Activated naive CD8-positive, alpha-beta T cell treated with anti-CD3 and anti-CD28 coated beads, Interleukin-2, amount 10 ng/mL, durations not matched to agents 7 days and 5 days (primary cell): ENCODE results near the gene EVI5. TPM values are rescaled to one million over a fixed set of nuclear protein-coding genes. Genes with fewer than 3 reads are reported as not detected.
A peak's percentile ranks its signal among the peaks of the same experiment; 100 is the strongest.
"Not testable (repeated sequence)": the region's sequence is repeated elsewhere in the genome, so short reads cannot be mapped to it uniquely, and the experiment has no call there.

Source experiments
- ATAC-seq: fragments of 150-1000 bp; cut with Tn5 transposase; one replicate; pipeline ENCODE4 v1.10.0; 2021; ENCODE audit warnings: low read depth, moderate library complexity
- POLR2A ChIA-PET: fragments of 350-600 bp; sonication (Branson Sonifier 250); formaldehyde crosslinking; loops from one replicate; lab custom pipeline; 2021; ENCODE audit warnings: antibody characterized with exemption; lab: Charles Lee
- DNase-seq: peaks from one replicate; pipeline ENCODE4 v3.0.0; 2021
- H3K27ac Mint-ChIP-seq: one replicate; pipeline ENCODE4 v1.8.0; 2022; ENCODE audit warnings: mild to moderate bottlenecking, mixed read lengths
- H3K27me3 Mint-ChIP-seq: one replicate; pipeline ENCODE4 v1.8.0; 2022; ENCODE audit warnings: mild to moderate bottlenecking, moderate library complexity, mixed read lengths
- H3K36me3 Mint-ChIP-seq: one replicate; pipeline ENCODE4 v1.8.0; 2021; ENCODE audit warnings: mild to moderate bottlenecking, mixed read lengths
- H3K4me1 Mint-ChIP-seq: one replicate; pipeline ENCODE4 v1.8.0; 2021; ENCODE audit warnings: mixed read lengths
- H3K4me3 Mint-ChIP-seq: one replicate; pipeline ENCODE4 v1.8.0; 2022; ENCODE audit warnings: mild to moderate bottlenecking, moderate library complexity, mixed read lengths
- H3K9me3 Mint-ChIP-seq: one replicate; pipeline ENCODE4 v1.8.0; 2021; ENCODE audit warnings: mixed read lengths
- total RNA-seq, 2 experiments: library from RNA; stranded (reverse); gene quantifications; one replicate each; pipeline ENCODE4 v1.2.3, GENCODE V29; 2021

The EVI5 gene
- total RNA-seq, 2 experiments from 2014 or later: 0.23 to 1.2 TPM

DNA sequence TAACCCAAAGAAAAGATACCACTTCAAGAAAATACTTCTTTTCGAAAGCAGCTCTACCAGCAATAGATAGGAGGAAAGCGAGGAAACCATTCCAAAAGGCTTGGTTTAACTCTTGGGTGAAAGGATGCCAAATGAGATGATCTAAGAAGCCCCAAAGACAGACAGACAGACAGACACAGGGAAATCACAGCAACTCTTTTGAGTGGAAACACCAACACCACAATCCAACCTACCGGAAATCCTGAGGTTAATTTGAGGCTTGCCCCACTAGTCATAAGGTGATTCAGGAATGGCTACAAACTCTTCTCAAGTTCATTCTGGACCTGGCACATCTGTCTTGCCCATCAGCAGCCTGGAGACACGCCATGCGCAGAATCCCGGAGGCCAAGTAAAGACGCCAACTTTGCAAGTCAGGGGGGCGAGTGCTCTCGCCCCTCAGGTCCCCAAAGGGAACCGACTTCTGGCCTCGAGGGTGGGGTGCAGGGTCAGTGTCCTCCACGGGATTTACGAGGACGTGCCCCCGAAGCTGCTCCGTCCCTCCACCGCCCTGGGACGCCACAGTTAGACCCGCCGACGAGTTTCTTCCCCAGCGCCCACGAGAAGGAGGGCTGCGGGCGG, 778 bp downstream of the EVI5 start:
- peak; percentile 40 for ATAC-seq

DNA sequence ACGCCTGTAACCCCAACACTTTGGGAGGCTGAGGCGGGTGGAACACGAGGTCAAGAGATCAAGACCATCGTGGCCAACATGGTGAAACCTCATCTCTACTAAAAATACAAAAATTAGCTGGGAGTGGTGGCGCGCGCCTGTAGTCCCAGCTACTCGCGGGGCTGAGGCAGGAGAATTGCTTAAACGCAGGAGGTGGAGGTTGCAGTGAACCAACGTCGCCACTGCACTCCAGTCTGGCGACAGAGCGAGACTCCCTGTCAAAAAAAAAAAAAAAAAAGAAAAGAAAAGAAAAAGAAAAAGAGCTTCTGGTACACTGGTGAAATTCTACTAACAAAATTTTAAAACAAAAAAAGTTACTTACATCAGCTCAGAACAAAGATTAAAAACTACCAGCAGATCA, 1.4 kb downstream of the EVI5 start:
- Mint-ChIP-seq H3K27me3 (peaks cover 86% of the 10 kb centered on the region), H3K4me1 (peaks cover 14% of the 10 kb centered on the region)
- not testable (repeated sequence) for ATAC-seq, H3K36me3 Mint-ChIP-seq, H3K27ac Mint-ChIP-seq, DNase-seq, H3K4me3 Mint-ChIP-seq, H3K9me3 Mint-ChIP-seq
- POLR2A ChIA-PET: interaction anchor here (0.7 kb wide), 1 partner anchor 832 kb away, joined by 3 read pairs; no protein-coding TSS in a partner anchor

More for the DNA sequence above, 778 bp downstream of the EVI5 start:
- Mint-ChIP-seq H3K27ac (no peak overlapping the region), H3K27me3 (peaks cover 85% of the 10 kb centered on the region), H3K4me1 (peaks cover 14% of the 10 kb centered on the region), H3K9me3 (no peaks in the 10 kb centered on the region), H3K36me3 (no peaks in the 10 kb centered on the region), H3K4me3 (peak overlapping the region; percentile 33)
- peak; percentile 41 for DNase-seq
- POLR2A ChIA-PET: interaction anchor here (0.7 kb wide), 1 partner anchor 832 kb away, joined by 3 read pairs; no protein-coding TSS in a partner anchor

DNA sequence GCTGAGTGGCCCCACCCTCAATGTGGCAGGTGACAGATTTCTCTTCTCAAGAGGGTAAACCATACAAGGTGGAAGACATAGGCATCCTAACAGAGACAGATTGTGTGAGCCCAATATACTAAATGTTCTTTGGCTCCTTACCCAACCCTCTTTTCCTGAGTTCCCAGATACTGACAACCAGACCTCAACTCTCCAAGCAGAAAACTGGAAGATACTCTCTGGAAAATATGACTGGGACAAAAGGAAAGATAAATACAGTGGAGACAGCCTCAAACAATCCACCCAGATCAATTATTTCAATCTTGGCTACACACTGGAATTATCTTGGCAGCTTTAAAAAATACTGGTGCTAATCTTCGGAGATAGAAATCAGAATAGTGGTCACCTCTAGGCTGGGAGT, 6.5 kb downstream of the EVI5 start:
- Mint-ChIP-seq H3K36me3 (no peaks in the 10 kb centered on the region), H3K9me3 (no peaks in the 10 kb centered on the region), H3K27ac (no peak overlapping the region), H3K27me3 (peaks cover 80% of the 10 kb centered on the region), H3K4me3 (no peak overlapping the region), H3K4me1 (peaks cover 3% of the 10 kb centered on the region)
- DNase-seq: no peak
- POLR2A ChIA-PET: no interaction called here
- ATAC-seq: no peak

DNA sequence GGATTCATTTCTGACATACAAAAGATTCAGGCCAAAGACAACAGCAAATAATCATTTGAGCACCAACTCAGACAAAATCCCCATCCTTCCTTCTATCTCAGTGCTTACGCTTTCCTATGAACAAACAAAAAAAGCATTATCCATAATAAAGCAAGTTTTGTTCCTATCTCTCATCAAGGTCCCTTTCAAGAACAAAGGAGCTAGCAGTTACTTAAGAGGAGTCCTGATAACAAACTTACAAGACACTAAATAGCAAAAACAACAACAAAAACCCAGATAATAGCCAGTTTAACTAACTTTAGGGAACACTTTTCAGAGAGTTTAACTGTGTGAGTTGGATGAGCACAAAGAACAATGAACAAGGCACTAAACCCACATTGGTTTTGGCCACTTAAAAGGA, 10.5 kb downstream of the EVI5 start:
- Mint-ChIP-seq H3K9me3 (peaks cover 3% of the 10 kb centered on the region), H3K4me3 (no peak overlapping the region), H3K4me1 (no peaks in the 10 kb centered on the region), H3K36me3 (no peaks in the 10 kb centered on the region), H3K27me3 (peaks cover 60% of the 10 kb centered on the region), H3K27ac (no peak overlapping the region)
- ATAC-seq: no peak
- POLR2A ChIA-PET: no interaction called here
- no peak for DNase-seq

DNA sequence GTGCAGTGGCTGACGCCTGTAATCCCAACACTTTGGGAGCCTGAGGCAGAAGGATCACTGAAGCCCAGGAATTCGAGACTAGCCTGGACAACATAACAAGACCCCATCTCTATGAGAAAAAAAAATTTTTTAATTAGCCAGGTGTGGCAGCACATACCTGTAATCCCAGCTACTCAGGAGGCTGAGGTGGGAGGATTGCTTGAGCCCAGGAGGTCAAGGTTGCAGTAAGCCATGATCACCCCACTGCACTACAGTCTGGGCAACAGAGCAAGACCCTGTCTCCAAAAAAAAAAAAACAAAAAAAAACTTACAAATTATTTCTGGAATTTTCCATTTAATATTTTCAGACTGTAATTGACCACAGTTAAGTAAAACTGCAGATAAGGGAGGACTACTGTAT, 11.2 kb downstream of the EVI5 start:
- ATAC-seq, H3K4me1 Mint-ChIP-seq, POLR2A ChIA-PET, DNase-seq, H3K27ac Mint-ChIP-seq, H3K36me3 Mint-ChIP-seq, H3K4me3 Mint-ChIP-seq, H3K9me3 Mint-ChIP-seq: not testable (repeated sequence)
- H3K27me3 Mint-ChIP-seq: peaks cover 55% of the 10 kb centered on the region

DNA sequence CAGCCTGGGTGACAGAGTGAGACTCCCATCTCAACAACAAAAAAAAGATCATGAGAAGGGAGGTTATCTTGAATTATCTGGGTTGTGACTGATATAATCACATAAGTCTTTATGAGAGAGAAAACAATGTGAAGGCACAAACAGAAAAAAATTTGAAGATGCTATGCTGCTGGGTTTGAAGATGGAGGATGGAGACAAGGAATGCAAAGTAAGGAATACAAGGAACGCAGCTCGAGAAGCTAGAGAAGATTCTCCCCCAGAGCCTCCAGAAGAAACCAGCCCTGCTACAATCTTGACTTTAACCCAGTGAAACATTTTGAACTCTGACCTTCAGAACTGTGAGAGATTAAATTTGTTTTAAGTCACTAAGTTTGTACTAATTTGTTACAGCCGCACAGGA, 15.1 kb downstream of the EVI5 start:
- ATAC-seq (no peak), DNase-seq (no peak)
- Mint-ChIP-seq H3K36me3 (peaks cover 1% of the 10 kb centered on the region), H3K4me3 (no peak overlapping the region), H3K9me3 (peaks cover 9% of the 10 kb centered on the region), H3K27ac (no peak overlapping the region), H3K4me1 (no peaks in the 10 kb centered on the region), H3K27me3 (peaks cover 43% of the 10 kb centered on the region)
- POLR2A ChIA-PET: no interaction called here

DNA sequence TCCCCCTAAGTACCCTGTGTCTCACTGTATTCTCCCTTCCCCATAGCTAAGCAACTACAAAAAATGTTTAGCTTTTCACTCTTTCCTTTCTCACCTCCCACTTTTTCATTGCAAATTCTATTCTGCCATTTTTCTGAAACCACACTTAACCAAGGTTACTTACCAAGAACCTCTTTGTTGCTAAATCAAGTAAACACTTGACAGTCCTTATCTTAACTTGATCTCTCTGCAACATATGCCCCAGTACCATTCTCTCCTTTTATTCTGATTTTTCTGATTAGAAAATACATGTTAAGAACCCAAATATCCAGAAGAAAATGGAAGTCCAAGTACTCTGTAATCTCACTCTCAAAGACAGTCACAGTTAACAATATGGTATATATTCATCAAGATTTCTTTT, 16.0 kb downstream of the EVI5 start:
- H3K4me3 Mint-ChIP-seq: no peak overlapping the region
- H3K36me3 Mint-ChIP-seq: peaks cover 1% of the 10 kb centered on the region
- H3K27ac Mint-ChIP-seq: no peak overlapping the region
- no peaks in the 10 kb centered on the region for H3K4me1 Mint-ChIP-seq
- DNase-seq (no peak), ATAC-seq (no peak)
- peaks cover 9% of the 10 kb centered on the region for H3K9me3 Mint-ChIP-seq
- peaks cover 39% of the 10 kb centered on the region for H3K27me3 Mint-ChIP-seq
- POLR2A ChIA-PET: no interaction called here

DNA sequence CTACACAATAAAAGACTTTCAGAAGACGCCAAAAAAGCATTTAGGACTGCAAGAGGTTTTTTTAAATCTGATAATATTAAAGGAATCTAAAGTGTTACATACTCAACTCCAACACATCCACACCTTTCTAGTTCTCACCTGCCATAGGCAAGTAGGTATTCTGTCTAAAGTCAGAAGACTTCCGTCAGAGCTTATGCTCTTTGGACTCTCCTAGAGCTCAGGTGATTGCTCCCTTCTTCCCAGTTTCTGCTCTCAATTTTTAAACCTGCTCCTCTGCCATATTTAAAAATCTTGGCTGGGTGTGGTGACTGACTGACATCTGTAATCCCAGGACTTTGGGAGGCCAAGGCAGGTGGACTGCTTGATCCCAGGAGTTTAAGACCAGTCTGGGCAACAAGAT, 16.6 kb downstream of the EVI5 start:
- no peaks in the 10 kb centered on the region for H3K4me1 Mint-ChIP-seq
- POLR2A ChIA-PET: no interaction called here
- no peak overlapping the region for H3K4me3 Mint-ChIP-seq
- peaks cover 9% of the 10 kb centered on the region for H3K9me3 Mint-ChIP-seq
- no peak for ATAC-seq
- H3K36me3 Mint-ChIP-seq: peaks cover 1% of the 10 kb centered on the region
- no peak for DNase-seq
- no peak overlapping the region for H3K27ac Mint-ChIP-seq
- H3K27me3 Mint-ChIP-seq: peaks cover 36% of the 10 kb centered on the region

DNA sequence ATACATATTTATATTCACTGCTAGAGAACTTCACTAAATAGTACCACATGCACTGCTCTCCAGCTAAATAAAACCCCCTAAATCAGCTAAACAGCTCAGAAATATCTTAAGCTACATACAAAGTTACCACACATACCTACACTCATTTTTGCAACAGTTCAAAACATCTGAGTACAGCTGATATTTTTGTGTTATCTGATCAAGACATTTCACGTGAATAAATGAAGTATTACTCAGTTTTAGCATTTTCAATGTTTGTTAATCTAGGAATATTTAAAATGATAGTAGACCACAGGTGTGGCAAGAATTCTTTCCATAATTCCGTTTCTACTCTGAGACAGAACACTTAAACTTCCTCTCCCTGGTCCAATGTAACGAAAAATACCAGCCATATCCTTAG, 20.8 kb downstream of the EVI5 start:
- Mint-ChIP-seq H3K36me3 (peaks cover 1% of the 10 kb centered on the region), H3K9me3 (peaks cover 4% of the 10 kb centered on the region), H3K27ac (no peak overlapping the region), H3K27me3 (peaks cover 27% of the 10 kb centered on the region), H3K4me3 (no peak overlapping the region), H3K4me1 (no peaks in the 10 kb centered on the region)
- POLR2A ChIA-PET: no interaction called here
- DNase-seq (no peak), ATAC-seq (no peak)

DNA sequence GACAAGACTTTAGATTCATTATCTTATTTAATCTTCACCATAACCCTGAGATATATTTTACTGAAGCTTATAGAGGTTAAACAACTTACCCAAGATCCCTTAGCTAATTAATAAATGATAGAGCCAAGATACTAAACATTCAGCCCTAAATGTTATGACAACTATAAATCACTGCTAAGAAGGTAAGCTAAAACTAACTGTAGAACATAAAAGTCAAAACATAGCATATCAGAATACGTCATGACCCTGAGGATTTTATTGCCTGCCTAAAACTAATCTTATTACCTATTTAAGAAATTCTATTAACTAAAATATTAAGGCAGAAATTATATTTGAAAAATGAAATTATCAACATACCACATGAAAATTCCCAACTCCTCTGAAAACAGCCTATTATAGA, 22.6 kb downstream of the EVI5 start:
- H3K4me3 Mint-ChIP-seq: no peak overlapping the region
- H3K36me3 Mint-ChIP-seq: no peaks in the 10 kb centered on the region
- DNase-seq (no peak), ATAC-seq (no peak)
- no peaks in the 10 kb centered on the region for H3K4me1 Mint-ChIP-seq
- no peaks in the 10 kb centered on the region for H3K9me3 Mint-ChIP-seq
- no peak overlapping the region for H3K27ac Mint-ChIP-seq
- POLR2A ChIA-PET: no interaction called here
- H3K27me3 Mint-ChIP-seq: peaks cover 26% of the 10 kb centered on the region

DNA sequence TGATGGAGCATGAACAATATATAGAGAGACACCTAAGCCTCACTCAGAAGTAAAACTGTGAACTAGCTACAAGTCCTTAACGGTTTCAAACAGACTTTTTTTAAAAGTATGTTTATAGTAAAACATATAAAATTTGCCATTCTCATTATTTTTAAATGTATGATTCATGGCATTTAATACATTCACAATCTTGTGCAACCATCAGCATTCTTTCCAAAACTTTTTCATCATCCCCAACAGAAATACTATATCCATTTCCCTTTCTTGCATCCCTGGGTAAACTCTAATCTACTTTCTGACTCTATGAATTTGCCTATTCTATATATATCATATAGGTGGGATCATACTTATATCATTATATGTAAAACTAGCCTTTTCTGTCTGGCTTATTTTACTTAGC, 25.5 kb downstream of the EVI5 start:
- no peaks in the 10 kb centered on the region for H3K9me3 Mint-ChIP-seq
- H3K4me3 Mint-ChIP-seq: no peak overlapping the region
- POLR2A ChIA-PET: no interaction called here
- no peak for DNase-seq
- H3K36me3 Mint-ChIP-seq: no peaks in the 10 kb centered on the region
- no peak overlapping the region for H3K27ac Mint-ChIP-seq
- H3K27me3 Mint-ChIP-seq: peaks cover 21% of the 10 kb centered on the region
- no peaks in the 10 kb centered on the region for H3K4me1 Mint-ChIP-seq
- no peak for ATAC-seq

DNA sequence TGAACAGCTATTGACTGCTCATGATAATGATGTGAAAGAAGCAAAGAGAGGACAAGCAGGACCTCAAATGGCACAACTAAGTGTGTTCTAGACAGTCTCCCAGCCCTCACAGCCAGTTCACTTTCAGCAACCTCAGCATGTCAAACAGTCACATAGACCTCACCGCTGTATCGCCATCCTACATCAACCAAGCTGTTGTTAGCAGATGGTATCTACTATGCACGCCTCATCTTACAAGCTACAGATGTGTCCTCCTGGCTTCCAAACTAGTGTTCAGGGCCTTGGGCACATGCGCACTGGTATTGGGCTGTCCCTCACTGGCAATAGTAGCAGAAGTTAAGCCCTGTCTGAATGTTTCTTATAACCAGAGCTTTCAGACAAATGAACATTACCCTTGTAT, 28.4 kb downstream of the EVI5 start:
- H3K36me3 Mint-ChIP-seq: no peaks in the 10 kb centered on the region
- no peaks in the 10 kb centered on the region for H3K4me1 Mint-ChIP-seq
- no peak for DNase-seq
- ATAC-seq: no peak
- POLR2A ChIA-PET: no interaction called here
- no peak overlapping the region for H3K4me3 Mint-ChIP-seq
- no peaks in the 10 kb centered on the region for H3K9me3 Mint-ChIP-seq
- peaks cover 22% of the 10 kb centered on the region for H3K27me3 Mint-ChIP-seq
- no peak overlapping the region for H3K27ac Mint-ChIP-seq

DNA sequence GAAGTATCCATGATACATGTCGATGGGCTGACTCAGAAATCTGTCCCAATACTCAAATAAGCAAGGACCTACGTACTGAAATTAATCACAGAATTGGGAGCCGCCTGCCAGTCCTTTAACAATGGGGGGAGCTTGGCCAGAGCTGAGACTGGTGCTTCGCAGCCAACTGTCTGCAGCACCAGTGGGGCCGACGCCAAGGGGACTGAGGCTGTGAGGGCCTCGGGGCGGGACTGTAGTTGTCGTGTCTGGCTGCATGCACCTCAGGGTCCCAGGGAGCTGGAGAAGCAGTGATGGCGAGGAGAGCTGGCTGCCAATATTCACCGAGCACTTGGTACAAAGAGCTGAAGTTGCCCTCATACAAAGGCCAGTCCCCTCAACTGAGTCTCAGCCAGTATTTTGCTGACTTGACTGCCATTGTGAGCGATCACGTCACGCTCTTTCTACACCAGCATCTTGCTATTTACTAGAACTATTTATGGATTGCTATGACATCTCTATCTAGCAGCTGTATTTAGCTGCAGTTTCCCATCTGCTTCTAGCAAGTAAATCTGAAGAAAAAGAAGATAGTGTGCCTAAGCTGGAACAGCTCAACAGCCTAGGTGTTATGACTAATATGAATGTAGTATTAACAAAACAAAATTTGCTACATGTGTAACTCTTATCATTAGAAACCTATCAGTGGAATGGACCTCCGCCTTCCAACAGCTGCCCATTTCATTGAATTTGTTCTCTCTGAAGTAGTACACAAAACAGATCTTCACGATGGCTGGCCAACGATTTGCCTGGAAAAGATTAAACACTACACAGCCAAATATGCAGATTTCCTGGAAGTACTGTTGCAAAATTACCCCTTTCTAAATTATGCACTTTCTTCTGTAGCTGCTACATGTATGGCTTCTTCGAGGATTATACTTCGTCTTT, 29.1 kb downstream of the EVI5 start:
- no peaks in the 10 kb centered on the region for H3K4me1 Mint-ChIP-seq
- H3K36me3 Mint-ChIP-seq: no peaks in the 10 kb centered on the region
- POLR2A ChIA-PET: no interaction called here
- no peak overlapping the region for H3K27ac Mint-ChIP-seq
- H3K27me3 Mint-ChIP-seq: peaks cover 22% of the 10 kb centered on the region
- H3K9me3 Mint-ChIP-seq: no peaks in the 10 kb centered on the region
- H3K4me3 Mint-ChIP-seq: no peak overlapping the region
- ATAC-seq: no peak
- DNase-seq: no peak

DNA sequence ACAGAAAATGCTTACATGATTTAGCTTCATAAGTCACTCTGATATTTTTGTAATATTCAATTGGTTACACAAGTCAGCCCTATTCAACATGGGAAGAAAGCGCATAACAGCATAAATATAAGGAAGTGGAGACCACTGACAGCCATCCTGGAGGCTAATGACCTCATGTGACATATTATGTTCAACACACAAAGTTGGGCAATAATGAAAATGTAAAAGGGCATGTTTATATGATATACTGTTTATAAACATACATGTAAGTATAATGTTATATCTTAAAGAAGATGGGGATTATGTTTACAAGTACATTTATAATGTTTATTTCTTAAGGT, 30.2 kb downstream of the EVI5 start:
- POLR2A ChIA-PET: no interaction called here

More for the DNA sequence above, 30.2 kb downstream of the EVI5 start:
- no peak for ATAC-seq
- no peaks in the 10 kb centered on the region for H3K9me3 Mint-ChIP-seq
- no peak overlapping the region for H3K27ac Mint-ChIP-seq
- H3K4me1 Mint-ChIP-seq: no peaks in the 10 kb centered on the region
- H3K36me3 Mint-ChIP-seq: no peaks in the 10 kb centered on the region
- H3K4me3 Mint-ChIP-seq: no peak overlapping the region
- no peak for DNase-seq
- H3K27me3 Mint-ChIP-seq: peaks cover 18% of the 10 kb centered on the region
